Activated CD4-positive, alpha-beta T cell treated with anti-CD3 and anti-CD28 coated beads, Interleukin-2, amount 10 ng/mL, durations not matched to agents 24 days and 14 days (primary cell): ENCODE data around the gene CENPP. TPM values are rescaled to one million over a fixed set of nuclear protein-coding genes. Genes with fewer than 3 reads are reported as not detected.
"Not testable (repeated sequence)": the region's sequence is repeated elsewhere in the genome, so short reads cannot be mapped to it uniquely, and the experiment has no call there.

Source experiments
- DNase-seq: peaks from one replicate; pipeline ENCODE4 v3.0.0; 2022
- H3K27ac Mint-ChIP-seq: one replicate; pipeline ENCODE4 v1.8.0; 2022; ENCODE audit warnings: mild to moderate bottlenecking, mixed read lengths
- H3K27me3 Mint-ChIP-seq: one replicate; pipeline ENCODE4 v1.8.0; 2022; ENCODE audit warnings: mixed read lengths
- H3K36me3 Mint-ChIP-seq: one replicate; pipeline ENCODE4 v1.8.0; 2022; ENCODE audit warnings: low read depth, mild to moderate bottlenecking, mixed read lengths
- H3K4me1 Mint-ChIP-seq: one replicate; pipeline ENCODE4 v1.8.0; 2021; ENCODE audit warnings: mixed read lengths
- H3K4me3 Mint-ChIP-seq: one replicate; pipeline ENCODE4 v1.8.0; 2022; ENCODE audit warnings: mild to moderate bottlenecking, moderate library complexity, mixed read lengths
- H3K9me3 Mint-ChIP-seq: one replicate; pipeline ENCODE4 v1.8.0; 2021; ENCODE audit warnings: mixed read lengths
- intact Hi-C: fragments of 100-400 bp; cut with micrococcal nuclease; formaldehyde crosslinking; loops from one replicate; pipeline ENCODE4 v1.15.1; 2023
- total RNA-seq: library from RNA; stranded (reverse); gene quantifications from 2 replicates; pipeline ENCODE4 v1.2.3, GENCODE V29; 2022

The CENPP gene
- total RNA-seq, 1 donor from 2014 or later: 27.5 TPM

GRCh38 chr9:92402826-92403745, 77.3 kb downstream of the CENPP start:
- Mint-ChIP-seq H3K4me3 (no peak overlapping the region), H3K9me3 (no peaks in the 10 kb centered on the region), H3K36me3 (peaks cover 2% of the 10 kb centered on the region), H3K4me1 (peaks cover 23% of the 10 kb centered on the region), H3K27me3 (no peaks in the 10 kb centered on the region), H3K27ac (no peak overlapping the region)
- DNase-seq: no peak
- intact Hi-C loops: no loop called here

GRCh38 chr9:92404042-92404836, 78.5 kb downstream of the CENPP start, which contains the start of gene OGN:
Gene OGN, minus strand, starts transcription at chr9:92404578. Its CDS starts 1,171 bp downstream, at chr9:92403407.
- intact Hi-C loops: no loop called here
- peaks cover 23% of the 10 kb centered on the region for H3K4me1 Mint-ChIP-seq
- H3K4me3 Mint-ChIP-seq: no peak within 1 kb of the TSS

GRCh38 chr9:92405818-92406217, 80.1 kb downstream of the CENPP start:
- Mint-ChIP-seq H3K36me3 (peaks cover 2% of the 10 kb centered on the region), H3K27me3 (no peaks in the 10 kb centered on the region), H3K4me3 (peak overlapping the region; percentile 56), H3K9me3 (no peaks in the 10 kb centered on the region), H3K27ac (peak overlapping the region; percentile 52), H3K4me1 (peaks cover 23% of the 10 kb centered on the region)
- DNase-seq: no peak
- intact Hi-C loops: no loop called here

More at GRCh38 chr9:92404042-92404836, 78.5 kb downstream of the CENPP start, which contains the start of gene OGN:
- H3K27me3 Mint-ChIP-seq: no peaks in the 10 kb centered on the region
- peaks cover 2% of the 10 kb centered on the region for H3K36me3 Mint-ChIP-seq
- H3K27ac Mint-ChIP-seq: no peak within 1 kb of the TSS
- DNase-seq: no peak
- no peaks in the 10 kb centered on the region for H3K9me3 Mint-ChIP-seq

GRCh38 chr9:92406477-92406876, 80.7 kb downstream of the CENPP start:
- Mint-ChIP-seq H3K4me3 (peak overlapping the region; percentile 56), H3K4me1 (peaks cover 23% of the 10 kb centered on the region), H3K9me3 (no peaks in the 10 kb centered on the region), H3K36me3 (peaks cover 2% of the 10 kb centered on the region), H3K27me3 (no peaks in the 10 kb centered on the region), H3K27ac (peak overlapping the region; percentile 78)
- peak; percentile 85 for DNase-seq
- intact Hi-C loops: no loop called here

GRCh38 chr9:92407818-92408217, 82.1 kb downstream of the CENPP start:
- H3K9me3 Mint-ChIP-seq: no peaks in the 10 kb centered on the region
- intact Hi-C loops: no loop called here
- DNase-seq: no peak
- H3K27me3 Mint-ChIP-seq: no peaks in the 10 kb centered on the region
- peaks cover 2% of the 10 kb centered on the region for H3K36me3 Mint-ChIP-seq
- peaks cover 20% of the 10 kb centered on the region for H3K4me1 Mint-ChIP-seq
- H3K27ac Mint-ChIP-seq: no peak overlapping the region
- H3K4me3 Mint-ChIP-seq: no peak overlapping the region

- peaks cover 20% of the 10 kb centered on the region for H3K4me1 Mint-ChIP-seq
- intact Hi-C loops: no loop called here
- peaks cover 2% of the 10 kb centered on the region for H3K36me3 Mint-ChIP-seq
- H3K9me3 Mint-ChIP-seq: no peaks in the 10 kb centered on the region
- no peak for DNase-seq
- H3K4me3 Mint-ChIP-seq: no peak overlapping the region
- H3K27ac Mint-ChIP-seq: no peak overlapping the region
- no peaks in the 10 kb centered on the region for H3K27me3 Mint-ChIP-seq
Measured at GRCh38 chr9:92408747-92409478, 83.2 kb downstream of the CENPP start.

- H3K27ac Mint-ChIP-seq, H3K36me3 Mint-ChIP-seq, intact Hi-C loops, H3K4me3 Mint-ChIP-seq, H3K9me3 Mint-ChIP-seq, DNase-seq, H3K27me3 Mint-ChIP-seq: not testable (repeated sequence)
- H3K4me1 Mint-ChIP-seq: peaks cover 11% of the 10 kb centered on the region
Measured at GRCh38 chr9:92411157-92411556, 85.4 kb downstream of the CENPP start.

GRCh38 chr9:92414566-92414965, 88.8 kb downstream of the CENPP start:
- intact Hi-C loops: no loop called here
- no peaks in the 10 kb centered on the region for H3K9me3 Mint-ChIP-seq
- no peak overlapping the region for H3K4me3 Mint-ChIP-seq
- no peaks in the 10 kb centered on the region for H3K36me3 Mint-ChIP-seq
- H3K4me1 Mint-ChIP-seq: no peaks in the 10 kb centered on the region
- DNase-seq: no peak
- H3K27me3 Mint-ChIP-seq: no peaks in the 10 kb centered on the region
- H3K27ac Mint-ChIP-seq: no peak overlapping the region

- no peaks in the 10 kb centered on the region for H3K4me1 Mint-ChIP-seq
- H3K27ac Mint-ChIP-seq: no peak overlapping the region
- H3K4me3 Mint-ChIP-seq: no peak overlapping the region
- intact Hi-C loops: no loop called here
- H3K36me3 Mint-ChIP-seq: no peaks in the 10 kb centered on the region
- H3K9me3 Mint-ChIP-seq: no peaks in the 10 kb centered on the region
- no peak for DNase-seq
- no peaks in the 10 kb centered on the region for H3K27me3 Mint-ChIP-seq
Measured at GRCh38 chr9:92422611-92423338, 97.0 kb downstream of the CENPP start.

GRCh38 chr9:92423612-92424011, 97.9 kb downstream of the CENPP start:
- Mint-ChIP-seq H3K9me3 (no peaks in the 10 kb centered on the region), H3K36me3 (no peaks in the 10 kb centered on the region), H3K4me3 (no peak overlapping the region), H3K27me3 (no peaks in the 10 kb centered on the region), H3K27ac (no peak overlapping the region), H3K4me1 (no peaks in the 10 kb centered on the region)
- no peak for DNase-seq
- intact Hi-C loops: no loop called here

GRCh38 chr9:92424340-92424739, 98.6 kb downstream of the CENPP start, which contains the start of gene OMD:
Gene OMD, minus strand, starts transcription at chr9:92424471. Its CDS starts 6,913 bp downstream, at chr9:92417558.
- Mint-ChIP-seq H3K27me3 (no peaks in the 10 kb centered on the region), H3K27ac (no peak within 1 kb of the TSS), H3K9me3 (no peaks in the 10 kb centered on the region), H3K4me3 (no peak within 1 kb of the TSS), H3K36me3 (no peaks in the 10 kb centered on the region), H3K4me1 (no peaks in the 10 kb centered on the region)
- DNase-seq: no peak
- intact Hi-C loops: no loop called here

- no peaks in the 10 kb centered on the region for H3K4me1 Mint-ChIP-seq
- intact Hi-C loops: no loop called here
Measured at GRCh38 chr9:92425474-92425873, 99.7 kb downstream of the CENPP start.

More at GRCh38 chr9:92425474-92425873, 99.7 kb downstream of the CENPP start:
- no peak for DNase-seq
- Mint-ChIP-seq H3K9me3 (no peaks in the 10 kb centered on the region), H3K36me3 (no peaks in the 10 kb centered on the region), H3K27me3 (no peaks in the 10 kb centered on the region), H3K27ac (no peak overlapping the region), H3K4me3 (no peak overlapping the region)
